Measurements from ENCODE around the gene GREB1.

GREB1 gene

GRCh38 chr2:11563784-11564666, 30.2 kb downstream of the GREB1 start:
- DNase-seq, result no peak

GRCh38 chr2:11564816-11565567, 31.1 kb downstream of the GREB1 start:
- DNase-seq, result no peak

GRCh38 chr2:11566383-11566782, 32.5 kb downstream of the GREB1 start:
- no peak for DNase-seq

GRCh38 chr2:11567631-11568031, 33.8 kb downstream of the GREB1 start:
- DNase-seq, result no peak

- DNase-seq, result no peak
Measured at GRCh38 chr2:11568436-11568835, 34.6 kb downstream of the GREB1 start.

GRCh38 chr2:11569636-11570035, 35.8 kb downstream of the GREB1 start:
- DNase-seq, result no peak

- no peak for DNase-seq
Measured at GRCh38 chr2:11571170-11571569, 37.3 kb downstream of the GREB1 start.

GRCh38 chr2:11572996-11573395, 39.2 kb downstream of the GREB1 start:
- DNase-seq, result no peak

GRCh38 chr2:11573418-11574175, 39.8 kb downstream of the GREB1 start:
- no peak for DNase-seq

- no peak for DNase-seq
Measured at GRCh38 chr2:11574176-11575046, 40.6 kb downstream of the GREB1 start.

GRCh38 chr2:11576398-11576797, 42.6 kb downstream of the GREB1 start:
- no peak for DNase-seq

- no peak for DNase-seq
Measured at GRCh38 chr2:11577101-11577883, 43.4 kb downstream of the GREB1 start.

GRCh38 chr2:11578081-11578948, 44.5 kb downstream of the GREB1 start:
- DNase-seq, result no peak

GRCh38 chr2:11578986-11579774, 45.3 kb downstream of the GREB1 start:
- DNase-seq, result no peak

GRCh38 chr2:11579867-11580659, 46.2 kb downstream of the GREB1 start:
- DNase-seq, result no peak

- DNase-seq, result no peak
Measured at GRCh38 chr2:11580697-11581096, 46.9 kb downstream of the GREB1 start.

- DNase-seq, result no peak
Measured at GRCh38 chr2:11581124-11581796, 47.4 kb downstream of the GREB1 start.

Data from NCI-H446 (cell line).